Measurements from ENCODE around the gene PPFIA4.

DNA sequence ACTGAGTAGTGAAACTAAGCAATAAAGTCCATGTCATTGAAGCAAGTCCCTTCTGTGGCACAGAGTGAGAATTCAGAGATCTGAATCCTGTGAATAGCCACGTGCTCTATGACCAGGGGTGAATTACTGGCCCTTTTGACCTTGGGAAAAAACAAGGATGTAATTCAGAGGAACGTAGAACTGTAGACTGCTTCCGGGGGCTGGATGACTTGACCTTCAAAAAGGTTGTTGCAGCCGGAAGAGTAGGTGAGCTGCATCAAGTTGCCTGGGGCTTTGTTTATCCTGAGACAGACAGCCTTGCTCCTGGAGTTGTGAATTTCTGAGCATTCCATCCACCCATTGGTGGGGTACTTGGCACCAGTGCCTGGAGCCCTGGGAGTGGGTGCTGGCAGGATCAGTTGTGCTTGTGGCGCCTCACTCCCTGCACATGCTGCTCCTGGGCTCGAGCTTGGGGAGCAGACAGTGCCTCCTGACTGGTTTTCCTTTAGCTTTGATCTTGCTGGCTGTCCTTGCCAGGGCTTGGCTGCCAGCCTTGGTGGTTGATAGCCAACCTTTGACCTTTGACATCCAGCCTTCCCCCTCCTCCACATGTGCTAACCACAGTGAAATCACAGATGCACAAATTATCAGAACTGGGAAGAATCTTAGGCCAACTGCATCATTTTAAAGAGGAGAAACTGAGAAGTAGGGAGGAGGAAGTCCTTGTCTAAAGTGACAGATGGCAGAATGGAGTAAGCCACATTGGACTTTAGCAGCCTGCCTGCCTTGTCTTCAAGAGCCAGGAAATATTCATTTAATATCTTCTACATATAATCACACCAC, 75.7 kb downstream of the PPFIA4 start:
- TF ChIP-seq, protein P1, sequence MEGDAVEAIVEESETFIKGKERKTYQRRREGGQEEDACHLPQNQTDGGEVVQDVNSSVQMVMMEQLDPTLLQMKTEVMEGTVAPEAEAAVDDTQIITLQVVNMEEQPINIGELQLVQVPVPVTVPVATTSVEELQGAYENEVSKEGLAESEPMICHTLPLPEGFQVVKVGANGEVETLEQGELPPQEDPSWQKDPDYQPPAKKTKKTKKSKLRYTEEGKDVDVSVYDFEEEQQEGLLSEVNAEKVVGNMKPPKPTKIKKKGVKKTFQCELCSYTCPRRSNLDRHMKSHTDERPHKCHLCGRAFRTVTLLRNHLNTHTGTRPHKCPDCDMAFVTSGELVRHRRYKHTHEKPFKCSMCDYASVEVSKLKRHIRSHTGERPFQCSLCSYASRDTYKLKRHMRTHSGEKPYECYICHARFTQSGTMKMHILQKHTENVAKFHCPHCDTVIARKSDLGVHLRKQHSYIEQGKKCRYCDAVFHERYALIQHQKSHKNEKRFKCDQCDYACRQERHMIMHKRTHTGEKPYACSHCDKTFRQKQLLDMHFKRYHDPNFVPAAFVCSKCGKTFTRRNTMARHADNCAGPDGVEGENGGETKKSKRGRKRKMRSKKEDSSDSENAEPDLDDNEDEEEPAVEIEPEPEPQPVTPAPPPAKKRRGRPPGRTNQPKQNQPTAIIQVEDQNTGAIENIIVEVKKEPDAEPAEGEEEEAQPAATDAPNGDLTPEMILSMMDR (IDR thresholded peaks at IDR 0.05; ENCODE audit: low read length) = no peak
- no peak for TF ChIP-seq EZH2 (optimal IDR thresholded peaks at IDR 0.05; ENCODE audit: low read depth, low read length)
- TF ChIP-seq EZH2phosphoT487 (IDR thresholded peaks at IDR 0.05; ENCODE audit: low read length) = no peak

Data from MM.1S (cell line).